HL-60/S4 treated with retinoic acid at 250 ng/mL for 4 days and 3 days (cell line): ENCODE data around the gene ANKRD23.
"Not testable (repeated sequence)": the region's sequence is repeated elsewhere in the genome, so short reads cannot be mapped to it uniquely, and the experiment has no call there.

ENCODE experiments used
- in situ Hi-C: fragments of 300-500 bp; cut with MboI; formaldehyde crosslinking; loops from 2 replicates; pipeline ENCODE4 v1.7.0; 2022; ENCODE audit warnings: low sequenced_read_pairs

ANKRD23 gene

GRCh38 chr2:96801005-96801785, 42.6 kb downstream of the ANKRD23 start:
- in situ Hi-C loops = no loop called here

- in situ Hi-C loops = no loop called here
These were observed 43.5 kb downstream of the ANKRD23 start for GRCh38 chr2:96800061-96801004.

GRCh38 chr2:96799623-96799935, 44.2 kb downstream of the ANKRD23 start:
- in situ Hi-C loops = no loop called here

- in situ Hi-C loops = no loop called here
These were observed 44.8 kb downstream of the ANKRD23 start for GRCh38 chr2:96798733-96799622.

GRCh38 chr2:96797066-96797625, 46.7 kb downstream of the ANKRD23 start:
- in situ Hi-C loops = no loop called here

GRCh38 chr2:96796497-96796896, 47.3 kb downstream of the ANKRD23 start:
- in situ Hi-C loops = not testable (repeated sequence)

GRCh38 chr2:96795076-96795475, 48.7 kb downstream of the ANKRD23 start:
- in situ Hi-C loops = no loop called here

- in situ Hi-C loops = no loop called here
These were observed 50.8 kb downstream of the ANKRD23 start for GRCh38 chr2:96792772-96793749.

GRCh38 chr2:96789245-96789617, 54.6 kb downstream of the ANKRD23 start:
- in situ Hi-C loops = no loop called here

- in situ Hi-C loops = no loop called here
These were observed 55.2 kb downstream of the ANKRD23 start for GRCh38 chr2:96788442-96789244.
